HepG2 (cell line): ENCODE results near the gene UNCX. TPM values are rescaled to one million over a fixed set of nuclear protein-coding genes. Genes with fewer than 3 reads are reported as not detected.
A peak's percentile ranks its signal among the peaks of the same experiment; 100 is the strongest.

ENCODE experiments used
- ATAC-seq: fragments of 200-7000 bp; cut with Tn5 transposase; 3 replicates; pipeline ENCODE4 v1.9.1; 2020; ENCODE audit warnings: mild to moderate bottlenecking, moderate library complexity
- BruUV-seq: library from RNA; stranded (reverse); fragments of 400-500 nt; replicated peaks from 2 replicates; lab custom pipeline; 2021; lab: Mats Ljungman, UMichigan
- CTCF ChIA-PET: fragments of 300-600 bp; formaldehyde crosslinking; extraction: SDS; loops from one replicate; lab custom pipeline; 2021; ENCODE audit warnings: low total read pairs, inconsistent platforms, low intra/inter-chr PET ratio; lab: Yijun Ruan, JAX
- POLR2A ChIA-PET: fragments of 350-600 bp; sonication (Branson Sonifier 250); formaldehyde crosslinking; loops from one replicate; lab custom pipeline; 2020; ENCODE audit warnings: antibody characterized with exemption, inconsistent platforms; lab: Yijun Ruan, JAX
- DNase-seq: peaks from one replicate; pipeline ENCODE4 v3.0.0-alpha.2; 2015; ENCODE audit warnings: low spot score
- FAIRE-seq: peaks from 3 replicates; lab custom pipeline; 2011; peaks lifted over from hg19 to GRCh38; lab: Jason Lieb, UNC
- H2AFZ ChIP-seq: one replicate; pipeline ENCODE4 v1.6.1; 2011; ENCODE audit warnings: low read length, inconsistent platforms
- H3K27ac ChIP-seq: fragments of 300-600 bp; 3 replicates; pipeline ENCODE4 v1.8.0; 2011; ENCODE audit warnings: mixed run types, mild to moderate bottlenecking, mixed read lengths, low read length, inconsistent platforms; ENCODE audit not compliant: insufficient read depth; ENCODE audit errors: extremely low read length
- H3K27me3 ChIP-seq, 2 experiments: fragments of 200-600 bp in 1 of 2; 2 replicates in 1 of 2; 3 replicates in 1 of 2; pipeline versions ENCODE4 v1.6.0 to v1.8.0; 2011; ENCODE audit warnings: low read length in 2 of 2, mild to moderate bottlenecking in 2 of 2, moderate library complexity in 2 of 2, inconsistent platforms in 1 of 2; ENCODE audit not compliant: insufficient read depth in 2 of 2, control insufficient read depth in 1 of 2
- H3K36me3 ChIP-seq, 2 experiments: fragments of 200-600 bp in 1 of 2; replicated peaks in 1 of 2; 2 replicates in 1 of 2; 3 replicates in 1 of 2; pipeline versions ENCODE4 v1.5.1 to v1.8.0; 2011; ENCODE audit warnings: low read length in 2 of 2, inconsistent platforms in 1 of 2; ENCODE audit not compliant: insufficient read depth in 2 of 2, control insufficient read depth in 1 of 2
- H3K4me1 ChIP-seq: 2 replicates; pipeline ENCODE4 v1.5.1; 2012; ENCODE audit warnings: low read length, inconsistent platforms; ENCODE audit not compliant: insufficient read depth
- H3K4me2 ChIP-seq: 2 replicates; pipeline ENCODE4 v1.6.0; 2011; ENCODE audit warnings: low read depth, low read length, inconsistent platforms
- H3K4me3 ChIP-seq, 3 experiments: fragments of 200-600 bp in 1 of 3; sonication (generic), shearing (Covaris generic) in 1 of 3; replicated peaks in 1 of 3; 2 replicates each; pipeline ENCODE4 v1.5.1; 2011 to 2016; ENCODE audit warnings: low read length in 3 of 3, inconsistent platforms in 2 of 3, low read depth in 2 of 3, mild to moderate bottlenecking in 2 of 3, control low read depth in 1 of 3, mixed read lengths in 1 of 3; ENCODE audit not compliant: insufficient read depth in 1 of 3
- H3K79me2 ChIP-seq: one replicate; pipeline ENCODE4 v1.6.1; 2011; ENCODE audit warnings: low read length, inconsistent platforms; ENCODE audit not compliant: insufficient read depth
- H3K9ac ChIP-seq: 2 replicates; pipeline ENCODE4 v1.6.0; 2011; ENCODE audit warnings: mild to moderate bottlenecking, low read depth, low read length, inconsistent platforms; ENCODE audit not compliant: insufficient read depth
- H3K9me3 ChIP-seq: 2 replicates; pipeline ENCODE4 v1.5.1; 2012; ENCODE audit warnings: mild to moderate bottlenecking, low read length
- H4K20me1 ChIP-seq: 2 replicates; pipeline ENCODE4 v1.6.0; 2011; ENCODE audit warnings: inconsistent platforms, mild to moderate bottlenecking, low read length, moderate library complexity; ENCODE audit not compliant: insufficient read depth
- EZH2 ChIP-seq: conservative IDR thresholded peaks from 2 replicates; pipeline ENCODE4 v1.6.1; 2012; ENCODE audit warnings: mild to moderate bottlenecking, low read depth, low read length, moderate library complexity
- HNRNPLL ChIP-seq: fragments of 200-400 bp; formaldehyde crosslinking; IDR thresholded peaks from 2 replicates; pipeline ENCODE4 v1.6.1; 2017; ENCODE audit warnings: mild to moderate bottlenecking, low read depth, low read length; ENCODE audit not compliant: poor library complexity, severe bottlenecking
- NPAS2 ChIP-seq: sonication (generic); formaldehyde crosslinking; IDR thresholded peaks from 2 replicates; pipeline ENCODE4 v1.8.0; 2022; ENCODE audit warnings: mild to moderate bottlenecking, missing genetic modification reagents, borderline replicate concordance
- POLR2A ChIP-seq, 2 experiments: IDR thresholded peaks; 2 replicates each; pipeline ENCODE4 v1.6.1; 2011; ENCODE audit warnings: low read depth in 2 of 2, low read length in 2 of 2, mild to moderate bottlenecking in 1 of 2, moderate library complexity in 1 of 2; ENCODE audit not compliant: insufficient read depth in 1 of 2
- STAG1 ChIP-seq: sonication (generic); formaldehyde crosslinking; IDR thresholded peaks from 2 replicates; pipeline ENCODE4 v1.4.0; 2020; ENCODE audit warnings: missing genetic modification reagents
- ZGPAT ChIP-seq: IDR thresholded peaks from 2 replicates; pipeline ENCODE4 v1.6.1; 2016; ENCODE audit warnings: mild to moderate bottlenecking
- ZNF790 ChIP-seq: sonication (generic); formaldehyde crosslinking; IDR thresholded peaks from 2 replicates; pipeline ENCODE4 v1.8.0; 2022; ENCODE audit warnings: missing genetic modification reagents, mild to moderate bottlenecking, borderline replicate concordance
- WGBS: methylation state at CpG from one replicate; pipeline ENCODE4 v1.1.6; 2017; ENCODE audit warnings: low lambda C conversion rate; 5-methylcytosine and 5-hydroxymethylcytosine counted together
- in situ Hi-C: cut with HindIII; loops from 2 replicates; pipeline ENCODE4 v1.10.0; 2017; ENCODE audit warnings: low pct_unique_long_range_greater_than_20kb; ENCODE audit not compliant: extremely low pct_ligation_motif_present
- intact Hi-C: fragments of 100-400 bp; cut with micrococcal nuclease; formaldehyde crosslinking; loops from one replicate; pipeline ENCODE4 v1.10.0; 2022; ENCODE audit not compliant: unreplicated experiment
- polyA plus RNA-seq, 8 experiments: library from polyadenylated mRNA; depleted of rRNA in 3 of 8; stranded (reverse) in 7 of 8; unstranded in 1 of 8; fragments of >200 nt; fragmentation: Illumina TruSeq in 4 of 8; extraction: Trizol in 4 of 8; gene quantifications; 2 replicates each; pipeline versions ENCODE4 v1.2.1 to v1.2.3, GENCODE V29; 2011 to 2016; ENCODE audit warnings: low read depth in 4 of 8, missing spikeins in 1 of 8, mixed read lengths in 1 of 8; ENCODE audit not compliant: insufficient read depth in 1 of 8
- total RNA-seq, 5 experiments: library from RNA; depleted of rRNA; stranded (reverse); fragments of >200 nt; fragmentation: Illumina TruSeq; extraction: Trizol; gene quantifications; 2 replicates each; pipeline ENCODE4 v1.2.3, GENCODE V29; 2016; ENCODE audit warnings: low read depth in 1 of 5
- TF ChIP-seq, protein P1 (sequence below): sonication (generic); formaldehyde crosslinking; IDR thresholded peaks from 2 replicates; pipeline ENCODE4 v1.4.0; 2020; ENCODE audit warnings: missing genetic modification reagents, borderline replicate concordance

UNCX gene
- total and polyA plus RNA-seq, 2 of the 13 experiments (the other 11 are each of a cell fraction or from before 2014, with no cell fraction given) = not detected

DNA sequence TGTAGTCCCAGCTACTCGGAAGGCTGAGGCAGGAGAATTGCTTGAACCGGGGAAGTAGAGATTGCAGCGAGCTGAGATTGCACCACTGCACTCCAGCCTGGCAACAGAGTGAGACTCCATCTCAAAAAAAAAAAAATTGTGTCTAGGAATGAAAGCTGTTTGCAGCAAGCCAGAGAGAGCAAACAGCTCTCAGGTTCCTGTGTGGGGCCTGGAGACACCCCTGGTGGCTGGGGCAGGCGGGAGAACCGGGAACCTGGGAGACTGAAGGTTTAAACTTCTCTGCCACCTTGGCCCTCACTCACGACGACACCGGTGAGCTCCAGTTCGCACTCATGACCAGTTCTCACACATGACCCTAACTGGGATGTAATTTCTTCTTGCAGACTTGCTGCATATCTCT lies 13.2 kb upstream of the UNCX start (continued):
- TF ChIP-seq, protein P1, sequence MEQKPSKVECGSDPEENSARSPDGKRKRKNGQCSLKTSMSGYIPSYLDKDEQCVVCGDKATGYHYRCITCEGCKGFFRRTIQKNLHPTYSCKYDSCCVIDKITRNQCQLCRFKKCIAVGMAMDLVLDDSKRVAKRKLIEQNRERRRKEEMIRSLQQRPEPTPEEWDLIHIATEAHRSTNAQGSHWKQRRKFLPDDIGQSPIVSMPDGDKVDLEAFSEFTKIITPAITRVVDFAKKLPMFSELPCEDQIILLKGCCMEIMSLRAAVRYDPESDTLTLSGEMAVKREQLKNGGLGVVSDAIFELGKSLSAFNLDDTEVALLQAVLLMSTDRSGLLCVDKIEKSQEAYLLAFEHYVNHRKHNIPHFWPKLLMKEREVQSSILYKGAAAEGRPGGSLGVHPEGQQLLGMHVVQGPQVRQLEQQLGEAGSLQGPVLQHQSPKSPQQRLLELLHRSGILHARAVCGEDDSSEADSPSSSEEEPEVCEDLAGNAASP (CRISPR knock-in tag) = no peak
- TF ChIP-seq ZNF790 = no peak

DNA sequence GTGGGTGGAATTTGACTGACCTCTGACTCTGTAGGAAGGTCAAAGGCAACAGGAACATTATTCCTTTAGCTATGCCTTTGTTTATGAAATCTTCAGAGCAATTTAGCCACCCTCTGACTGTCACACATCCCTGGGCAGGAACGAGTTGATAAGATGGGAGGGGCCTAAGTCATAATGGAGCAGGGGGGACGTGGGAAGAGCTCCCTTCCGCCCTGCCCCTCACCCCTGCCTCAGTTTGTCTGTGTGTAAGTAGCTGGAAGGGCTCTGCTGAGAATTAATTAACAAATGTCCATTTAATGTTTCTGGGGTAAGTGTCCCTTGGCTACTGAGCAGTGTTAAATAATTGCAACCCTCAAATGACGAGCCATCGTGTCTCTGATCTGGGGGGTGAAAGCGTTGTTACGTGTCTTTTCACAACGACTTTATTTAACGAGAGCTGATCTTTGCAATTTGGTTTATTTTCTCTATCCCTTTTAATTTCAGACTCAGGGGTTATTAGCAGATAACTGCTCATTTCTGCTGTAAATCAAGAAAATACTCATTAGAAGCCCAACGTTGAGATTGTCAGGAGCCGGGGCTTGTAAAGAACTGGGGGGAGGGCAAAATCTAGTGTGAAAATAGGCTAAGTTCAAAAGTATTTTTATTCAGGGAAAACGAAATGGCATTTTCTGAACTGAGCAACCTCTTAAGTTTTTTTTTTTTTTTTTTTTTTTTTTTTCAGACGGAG lies 12.5 kb upstream of the UNCX start:
- H4K20me1 ChIP-seq = no peaks in the 10 kb centered on the region
- no peaks in the 10 kb centered on the region for H3K36me3 ChIP-seq
- no peak overlapping the region for H3K4me2 ChIP-seq
- H3K4me3 ChIP-seq = no peak overlapping the region
- H3K9ac ChIP-seq = no peak overlapping the region
- no peaks in the 10 kb centered on the region for H3K4me1 ChIP-seq
- no peak for ATAC-seq
- no peak for DNase-seq
- in situ Hi-C loops (loop anchor here (10.0 kb wide), 1 partner anchor 175 kb away; no protein-coding TSS in a partner anchor), intact Hi-C loops (no loop called here)
- WGBS = 20% methylated on average over 13 of the region's 13 CpGs
- peaks cover 6 to 68% of the 10 kb centered on the region in 2 experiments for H3K27me3 ChIP-seq
- POLR2A ChIA-PET = no interaction called here
- TF ChIP-seq HNRNPLL (no peak), NPAS2 (no peak), EZH2 (peak; percentile 63; the same call in 1 of the 2 replicates), STAG1 (no peak), ZGPAT (CRISPR knock-in tag) (no peak), POLR2A (IDR thresholded peaks at IDR 0.05; ENCODE audit: insufficient read depth in 1 of 2, low read depth in 2 of 2, low read length in 2 of 2) (no peak)
- TF ChIP-seq, all 625 proteins: peak for 1
- Histone ChIP-seq H3K27ac (no peak overlapping the region), H2AFZ (no peak overlapping the region), H3K9me3 (no peaks in the 10 kb centered on the region), H3K79me2 (no peaks in the 10 kb centered on the region)
- no peak for FAIRE-seq
- CTCF ChIA-PET = no interaction called here
- BruUV-seq = no TSS peak
